Measurements from ENCODE around the gene CFP.

DNA sequence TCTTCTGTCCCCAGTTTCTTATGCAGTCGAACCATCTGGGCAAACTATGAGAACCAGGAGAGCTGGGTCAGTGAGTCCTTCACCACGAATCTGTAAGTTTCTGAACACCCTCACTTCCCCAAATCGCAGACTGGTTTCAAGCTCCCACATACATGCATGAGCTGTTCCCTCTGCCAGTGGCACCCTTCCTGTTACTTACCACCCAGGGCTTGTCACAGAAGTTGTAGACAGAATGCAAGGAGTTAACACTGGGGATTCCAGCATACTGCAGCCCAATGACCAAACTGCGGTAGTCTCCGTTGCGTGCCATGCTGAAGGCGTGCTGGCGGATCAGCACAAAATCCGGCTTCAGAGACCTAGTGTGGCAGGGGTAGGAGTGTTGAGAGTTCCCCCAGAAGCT lies 24.7 kb downstream of the CFP start:
- TF ChIP-seq TAF1 (IDR thresholded peaks at IDR 0.05; ENCODE audit: low read depth, low read length) (no peak), POLR2AphosphoS5 (IDR thresholded peaks at IDR 0.05; ENCODE audit: low read depth, low read length) (no peak), SPI1 (IDR thresholded peaks at IDR 0.05; ENCODE audit: low read depth, low read length) (peak; percentile 60)

Measured in GM12891 (cell line).